Measurements from ENCODE around the gene TMPRSS13.

- TF ChIP-seq RARB (CRISPR knock-in tag; IDR thresholded peaks at IDR 0.05) (no peak), BACH2 (CRISPR knock-in tag; IDR thresholded peaks at IDR 0.05; ENCODE audit: borderline replicate concordance) (no peak), ZC3H10 (CRISPR knock-in tag; IDR thresholded peaks at IDR 0.05) (no peak), ZFP30 (CRISPR knock-in tag; IDR thresholded peaks at IDR 0.05) (no peak), ZNF565 (CRISPR knock-in tag; conservative IDR thresholded peaks at IDR 0.05; ENCODE audit: low read depth) (no peak), ZFP3 (CRISPR knock-in tag; IDR thresholded peaks at IDR 0.05) (no peak), ISL1 (CRISPR knock-in tag; IDR thresholded peaks at IDR 0.05) (no peak), SNAI2 (CRISPR knock-in tag; IDR thresholded peaks at IDR 0.05) (no peak), ZNF70 (CRISPR knock-in tag; IDR thresholded peaks at IDR 0.05) (no peak), ZNF8 (CRISPR knock-in tag; IDR thresholded peaks at IDR 0.05) (no peak)
- TF ChIP-seq, protein P1, sequence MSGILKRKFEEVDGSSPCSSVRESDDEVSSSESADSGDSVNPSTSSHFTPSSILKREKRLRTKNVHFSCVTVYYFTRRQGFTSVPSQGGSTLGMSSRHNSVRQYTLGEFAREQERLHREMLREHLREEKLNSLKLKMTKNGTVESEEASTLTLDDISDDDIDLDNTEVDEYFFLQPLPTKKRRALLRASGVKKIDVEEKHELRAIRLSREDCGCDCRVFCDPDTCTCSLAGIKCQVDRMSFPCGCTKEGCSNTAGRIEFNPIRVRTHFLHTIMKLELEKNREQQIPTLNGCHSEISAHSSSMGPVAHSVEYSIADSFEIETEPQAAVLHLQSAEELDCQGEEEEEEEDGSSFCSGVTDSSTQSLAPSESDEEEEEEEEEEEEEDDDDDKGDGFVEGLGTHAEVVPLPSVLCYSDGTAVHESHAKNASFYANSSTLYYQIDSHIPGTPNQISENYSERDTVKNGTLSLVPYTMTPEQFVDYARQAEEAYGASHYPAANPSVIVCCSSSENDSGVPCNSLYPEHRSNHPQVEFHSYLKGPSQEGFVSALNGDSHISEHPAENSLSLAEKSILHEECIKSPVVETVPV (CRISPR knock-in tag; IDR thresholded peaks at IDR 0.05): no peak
- TF ChIP-seq, protein P2, sequence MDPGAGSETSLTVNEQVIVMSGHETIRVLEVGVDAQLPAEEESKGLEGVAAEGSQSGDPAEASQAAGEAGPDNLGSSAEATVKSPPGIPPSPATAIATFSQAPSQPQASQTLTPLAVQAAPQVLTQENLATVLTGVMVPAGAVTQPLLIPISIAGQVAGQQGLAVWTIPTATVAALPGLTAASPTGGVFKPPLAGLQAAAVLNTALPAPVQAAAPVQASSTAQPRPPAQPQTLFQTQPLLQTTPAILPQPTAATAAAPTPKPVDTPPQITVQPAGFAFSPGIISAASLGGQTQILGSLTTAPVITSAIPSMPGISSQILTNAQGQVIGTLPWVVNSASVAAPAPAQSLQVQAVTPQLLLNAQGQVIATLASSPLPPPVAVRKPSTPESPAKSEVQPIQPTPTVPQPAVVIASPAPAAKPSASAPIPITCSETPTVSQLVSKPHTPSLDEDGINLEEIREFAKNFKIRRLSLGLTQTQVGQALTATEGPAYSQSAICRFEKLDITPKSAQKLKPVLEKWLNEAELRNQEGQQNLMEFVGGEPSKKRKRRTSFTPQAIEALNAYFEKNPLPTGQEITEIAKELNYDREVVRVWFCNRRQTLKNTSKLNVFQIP (CRISPR knock-in tag; IDR thresholded peaks at IDR 0.05; ENCODE audit: borderline replicate concordance, low read depth): no peak
Observed at GRCh38 chr11:117913736-117914397, 15.3 kb downstream of the TMPRSS13 start.

Data from SK-N-SH treated with all-trans-retinoic acid at 6 μM for 48 hours (cell line).